Activated CD4-positive, alpha-beta memory T cell treated with anti-CD3 and anti-CD28 coated beads for 36 hours (primary cell): ENCODE results near the gene GTPBP1. TPM values are rescaled to one million over a fixed set of nuclear protein-coding genes. Genes with fewer than 3 reads are reported as not detected.

Experiments
- CTCF ChIA-PET: fragments of 350-600 bp; sonication (Branson Sonifier 250); formaldehyde crosslinking; loops from one replicate; lab custom pipeline; 2021; ENCODE audit warnings: antibody characterized with exemption, inconsistent platforms; lab: Charles Lee
- POLR2A ChIA-PET: fragments of 350-600 bp; sonication (Branson Sonifier 250); formaldehyde crosslinking; loops from one replicate; lab custom pipeline; 2021; ENCODE audit warnings: antibody characterized with exemption; lab: Charles Lee
- DNase-seq: peaks from one replicate; pipeline ENCODE4 v3.0.0-alpha.2; 2020
- H3K27ac Mint-ChIP-seq: one replicate; pipeline ENCODE4 v1.8.0; 2021; ENCODE audit warnings: mixed read lengths
- H3K27me3 Mint-ChIP-seq: one replicate; pipeline ENCODE4 v1.8.0; 2021; ENCODE audit warnings: mixed read lengths
- H3K36me3 Mint-ChIP-seq: one replicate; pipeline ENCODE4 v1.8.0; 2021; ENCODE audit warnings: mixed read lengths
- H3K4me1 Mint-ChIP-seq: one replicate; pipeline ENCODE4 v1.8.0; 2021; ENCODE audit warnings: low read depth, mixed read lengths
- H3K4me3 Mint-ChIP-seq: one replicate; pipeline ENCODE4 v1.8.0; 2021; ENCODE audit warnings: mild to moderate bottlenecking, mixed read lengths
- H3K9me3 Mint-ChIP-seq: one replicate; pipeline ENCODE4 v1.8.0; 2021; ENCODE audit warnings: mixed read lengths
- intact Hi-C: fragments of 100-400 bp; cut with micrococcal nuclease; formaldehyde crosslinking; loops from one replicate; pipeline ENCODE4 v1.15.1; 2023
- total RNA-seq, 2 experiments: library from RNA; stranded (reverse); gene quantifications; one replicate each; pipeline ENCODE4 v1.2.3, GENCODE V29; 2021

The GTPBP1 gene
- total RNA-seq, 2 experiments from 2014 or later: 95.4 to 98.1 TPM

DNA sequence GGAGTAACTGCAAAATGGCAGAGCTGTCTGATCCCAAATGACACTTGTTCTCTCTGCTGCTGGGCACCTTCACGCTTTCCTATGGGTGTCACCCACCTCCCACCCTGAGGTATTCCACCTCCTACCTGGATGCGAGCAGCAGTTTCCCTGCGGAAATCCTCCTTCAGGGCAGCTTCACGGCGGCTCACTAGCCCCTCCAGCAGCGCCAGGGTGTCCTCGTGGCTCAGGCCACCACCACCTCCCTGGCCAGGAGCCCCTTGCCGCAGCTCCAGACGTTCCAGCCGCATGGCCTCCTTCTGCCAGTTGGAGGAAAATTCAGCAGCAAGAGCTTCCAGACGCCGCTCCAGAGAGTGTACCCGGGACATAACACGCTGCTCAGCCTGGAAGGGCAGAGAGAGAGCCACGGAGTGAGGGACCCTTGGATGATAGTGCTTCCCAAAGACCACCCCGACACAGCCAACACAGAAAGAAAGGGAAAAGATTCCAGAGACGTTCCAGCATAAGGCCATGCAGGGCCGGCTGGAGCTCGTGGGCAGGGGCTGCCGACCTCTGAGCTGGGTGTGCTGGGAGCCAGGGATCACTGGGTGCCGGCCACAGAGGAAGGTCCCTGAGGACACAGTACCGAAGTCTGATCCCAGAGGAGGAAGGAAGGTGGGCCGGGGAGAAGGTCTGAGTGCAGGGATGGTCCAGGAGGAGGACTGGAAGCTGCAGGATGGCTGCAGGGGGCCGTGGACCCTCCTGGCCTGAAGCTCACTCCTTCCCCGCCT, 36.6 kb downstream of the GTPBP1 start:
- intact Hi-C loops: no loop called here
- POLR2A ChIA-PET: interaction anchor here (0.6 to 2.7 kb wide), 3 partner anchors 8 to 12 kb away, joined by 3 to 11 read pairs (median 7); no protein-coding TSS in a partner anchor
- H3K36me3 Mint-ChIP-seq: peaks cover 73% of the 10 kb centered on the region

DNA sequence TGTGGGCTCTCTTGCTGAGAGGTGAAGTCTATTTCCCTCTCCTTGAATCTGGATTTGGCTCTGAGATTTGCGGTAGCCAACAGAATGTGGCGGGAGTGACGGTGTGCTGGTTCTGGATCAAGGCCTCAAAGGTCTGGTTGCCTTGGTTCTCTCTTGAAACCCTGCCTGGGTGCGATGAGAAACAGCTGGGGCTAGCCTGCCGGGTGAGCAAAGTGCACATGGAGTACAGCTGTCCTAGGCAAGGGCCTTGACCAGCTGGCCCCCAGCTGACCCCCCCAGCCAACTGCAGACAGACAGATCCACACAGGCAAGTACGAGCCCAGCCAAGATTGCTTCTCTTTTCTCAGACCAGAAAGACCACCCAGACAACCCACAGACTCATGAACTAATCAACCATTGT, 39.2 kb downstream of the GTPBP1 start:
- no peak for DNase-seq
- Mint-ChIP-seq H3K27ac (peak overlapping the region; percentile 54), H3K36me3 (peaks cover 66% of the 10 kb centered on the region), H3K9me3 (no peaks in the 10 kb centered on the region), H3K4me1 (peaks cover 9% of the 10 kb centered on the region), H3K4me3 (no peak overlapping the region), H3K27me3 (no peaks in the 10 kb centered on the region)
- intact Hi-C loops: no loop called here
- ChIA-PET POLR2A (no interaction called here), CTCF (interaction anchor here (1.8 kb wide), 1 partner anchor 21 kb away, joined by 5 read pairs; no protein-coding TSS in a partner anchor)

More for the DNA sequence above, 36.6 kb downstream of the GTPBP1 start:
- H3K4me1 Mint-ChIP-seq: peaks cover 18% of the 10 kb centered on the region
- H3K9me3 Mint-ChIP-seq: no peaks in the 10 kb centered on the region
- no peak for DNase-seq
- H3K27me3 Mint-ChIP-seq: no peaks in the 10 kb centered on the region
- CTCF ChIA-PET: interaction anchor here (1.5 to 2.2 kb wide), 3 partner anchors 8 to 17 kb away, joined by 9 to 14 read pairs (median 11); no protein-coding TSS in a partner anchor
- H3K27ac Mint-ChIP-seq: no peak overlapping the region
- H3K4me3 Mint-ChIP-seq: no peak overlapping the region

DNA sequence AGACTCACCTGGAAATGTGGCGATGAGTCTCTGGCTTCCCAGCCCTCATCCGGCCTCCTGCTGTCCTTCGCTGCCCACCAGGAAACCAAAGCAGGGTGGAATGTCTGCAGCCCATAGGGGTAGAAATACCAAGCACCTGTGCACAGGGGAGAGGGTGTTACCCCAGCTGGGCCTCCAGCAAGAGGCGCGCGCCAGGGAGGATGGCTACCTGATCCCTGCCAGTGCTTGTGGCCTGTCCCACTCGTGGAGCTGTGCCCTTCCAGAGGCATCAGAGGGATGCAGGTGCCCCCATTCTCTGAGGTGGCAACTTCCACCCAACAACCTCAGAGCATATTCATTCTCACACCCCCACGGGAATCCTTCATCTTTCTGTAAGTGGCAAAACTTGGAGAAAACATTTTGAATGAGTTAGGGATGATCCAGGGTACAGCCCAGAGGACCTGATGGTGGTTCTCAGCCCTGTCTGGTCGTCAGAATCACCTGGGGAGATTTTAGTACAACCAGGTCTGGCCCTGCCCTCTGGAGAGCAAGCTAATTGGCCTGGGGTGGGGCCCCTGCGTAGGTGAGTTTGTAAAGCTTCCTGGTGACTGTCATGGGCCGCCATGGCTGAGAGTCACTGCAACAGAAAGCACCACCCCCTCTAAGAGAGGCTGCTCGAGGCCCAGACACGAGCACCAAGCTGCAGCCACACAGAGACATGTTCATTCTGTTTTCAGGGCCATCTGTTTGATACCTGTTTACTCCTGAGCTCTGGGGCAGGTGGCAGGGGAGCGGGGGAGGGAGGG, 40.1 kb downstream of the GTPBP1 start:
- POLR2A ChIA-PET: no interaction called here
- no peaks in the 10 kb centered on the region for H3K9me3 Mint-ChIP-seq
- peaks cover 16% of the 10 kb centered on the region for H3K4me1 Mint-ChIP-seq
- CTCF ChIA-PET: interaction anchor here (0.9 to 1.8 kb wide), 3 partner anchors 12 to 21 kb away, joined by 4 to 9 read pairs (median 5); no protein-coding TSS in a partner anchor
- intact Hi-C loops: no loop called here
- peak overlapping the region; percentile 54 for H3K27ac Mint-ChIP-seq
- DNase-seq: no peak
- no peaks in the 10 kb centered on the region for H3K27me3 Mint-ChIP-seq
- H3K36me3 Mint-ChIP-seq: peaks cover 67% of the 10 kb centered on the region
- H3K4me3 Mint-ChIP-seq: no peak overlapping the region

DNA sequence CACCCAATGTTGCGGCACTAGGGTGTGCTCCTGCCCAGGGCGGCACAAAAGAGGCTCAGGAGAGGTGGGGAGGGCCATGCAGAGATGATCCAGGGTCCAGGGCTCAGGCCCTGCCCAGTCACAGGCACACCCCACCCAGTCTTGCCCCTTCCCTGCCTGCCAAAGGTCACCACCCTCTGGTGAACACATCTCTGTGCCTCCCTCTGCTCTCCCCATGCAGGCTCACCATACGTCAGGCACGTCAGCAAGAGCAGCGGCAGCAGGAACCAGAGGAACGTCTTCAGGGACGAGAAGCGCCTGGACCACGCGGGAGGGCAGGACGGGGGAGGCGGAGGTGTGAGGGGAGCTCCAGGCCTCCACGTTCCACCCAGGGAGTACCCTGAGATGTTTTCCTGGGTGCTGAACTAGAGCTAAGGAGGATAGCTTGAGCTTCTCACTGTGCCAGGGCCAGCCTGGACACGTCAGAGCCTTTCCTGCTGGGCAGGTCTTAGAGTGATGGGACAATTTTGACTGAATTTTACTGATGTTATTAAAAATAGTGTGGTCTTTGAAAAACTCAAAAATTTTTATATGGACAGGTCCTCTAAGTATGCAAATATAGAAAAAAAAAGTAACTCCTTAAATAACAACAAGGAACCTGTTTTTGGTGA, 42.9 kb downstream of the GTPBP1 start:
- no peak for DNase-seq
- H3K27me3 Mint-ChIP-seq: no peaks in the 10 kb centered on the region
- ChIA-PET CTCF (interaction anchor here (0.6 to 4.2 kb wide), 4 partner anchors 14 to 442 kb away, joined by 3 to 28 read pairs (median 3); no protein-coding TSS in a partner anchor), POLR2A (interaction anchor here (1.1 kb wide), 1 partner anchor 19 kb away, joined by 3 read pairs; no protein-coding TSS in a partner anchor)
- H3K4me1 Mint-ChIP-seq: peaks cover 37% of the 10 kb centered on the region
- H3K9me3 Mint-ChIP-seq: no peaks in the 10 kb centered on the region
- H3K36me3 Mint-ChIP-seq: peaks cover 64% of the 10 kb centered on the region
- H3K4me3 Mint-ChIP-seq: no peak overlapping the region
- intact Hi-C loops: no loop called here
- H3K27ac Mint-ChIP-seq: peak overlapping the region; percentile 67

- peaks cover 39% of the 10 kb centered on the region for H3K4me1 Mint-ChIP-seq
- no peaks in the 10 kb centered on the region for H3K27me3 Mint-ChIP-seq
- no peaks in the 10 kb centered on the region for H3K9me3 Mint-ChIP-seq
- ChIA-PET POLR2A (interaction anchor here (3.1 kb wide), 1 partner anchor 16 kb away, joined by 17 read pairs; no protein-coding TSS in a partner anchor), CTCF (interaction anchor here (0.7 to 4.2 kb wide), 4 partner anchors 13 to 69 kb away, joined by 3 to 28 read pairs (median 6); partner anchors contain the start of gene TOMM22)
- intact Hi-C loops: loop anchor here (10.0 kb wide), 4 partner anchors 235 to 785 kb away; partner anchors contain the start of genes APOBEC3B, APOBEC3H, RPL3 and RPS19BP1
- DNase-seq: no peak
- peak overlapping the region; percentile 69 for H3K27ac Mint-ChIP-seq
- H3K4me3 Mint-ChIP-seq: no peak overlapping the region
- H3K36me3 Mint-ChIP-seq: peaks cover 66% of the 10 kb centered on the region
Measured at GRCh38 chr22:38750104-38750503, 44.4 kb downstream of the GTPBP1 start.

DNA sequence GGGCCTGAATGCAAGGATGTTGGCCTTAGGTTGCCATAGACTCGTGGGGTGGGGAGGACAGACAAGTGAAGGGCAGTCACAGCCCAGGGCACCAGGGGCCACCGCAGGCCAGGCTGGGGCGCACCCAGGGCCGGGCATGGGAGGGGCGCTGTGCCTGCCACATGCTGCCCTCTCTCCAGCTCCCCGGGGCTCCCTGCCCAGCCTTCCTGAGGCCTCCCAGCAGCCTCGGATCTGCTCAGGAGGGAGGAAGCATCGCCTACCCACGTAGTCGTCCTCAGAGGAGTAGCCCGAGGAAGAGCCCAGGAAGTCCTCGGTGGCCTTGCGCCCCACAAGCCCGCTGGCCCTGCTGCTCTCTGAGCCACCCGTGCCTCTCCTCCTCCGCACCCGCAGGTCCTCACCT, 44.9 kb downstream of the GTPBP1 start:
- no peak overlapping the region for H3K4me3 Mint-ChIP-seq
- intact Hi-C loops: loop anchor here (10.0 kb wide), 4 partner anchors 234 to 784 kb away; partner anchors contain the start of genes APOBEC3B, APOBEC3H, RPL3 and RPS19BP1
- H3K36me3 Mint-ChIP-seq: peaks cover 62% of the 10 kb centered on the region

DNA sequence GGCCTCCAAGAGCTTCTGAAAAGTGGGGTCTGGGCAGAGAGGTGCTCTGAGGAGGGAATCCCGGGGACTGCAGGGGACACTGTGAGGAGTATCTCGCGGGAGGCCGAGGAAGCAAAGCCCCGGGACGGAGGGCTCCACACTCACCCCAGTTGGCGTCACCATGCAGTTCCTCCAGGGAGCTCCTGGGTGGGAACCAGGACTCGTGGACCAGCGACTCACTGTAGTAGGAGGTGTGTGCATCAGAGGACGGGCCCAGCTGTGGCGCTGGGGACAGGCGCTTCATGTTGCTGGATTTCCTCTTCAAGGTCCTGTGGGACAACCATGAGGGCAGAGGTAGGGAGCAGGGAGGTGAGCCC, 45.3 kb downstream of the GTPBP1 start:
- peaks cover 37% of the 10 kb centered on the region for H3K4me1 Mint-ChIP-seq
- CTCF ChIA-PET: interaction anchor here (0.5 to 4.2 kb wide), 7 partner anchors 14 to 674 kb away, joined by 3 to 28 read pairs (median 4); no protein-coding TSS in a partner anchor
- H3K9me3 Mint-ChIP-seq: no peaks in the 10 kb centered on the region
- H3K27ac Mint-ChIP-seq: peak overlapping the region; percentile 88
- peak overlapping the region; percentile 88 for H3K4me3 Mint-ChIP-seq
- POLR2A ChIA-PET: interaction anchor here (1.0 to 3.1 kb wide), 9 partner anchors 8 to 69 kb away, joined by 3 to 17 read pairs (median 5); partner anchors contain the start of genes DNAL4, GTPBP1 and TOMM22
- intact Hi-C loops: loop anchor here (10.0 kb wide), 4 partner anchors 234 to 784 kb away; partner anchors contain the start of genes APOBEC3B, APOBEC3H, RPL3 and RPS19BP1
- no peaks in the 10 kb centered on the region for H3K27me3 Mint-ChIP-seq
- peaks cover 58% of the 10 kb centered on the region for H3K36me3 Mint-ChIP-seq
- DNase-seq: no peak

More for the DNA sequence above, 44.9 kb downstream of the GTPBP1 start:
- peaks cover 37% of the 10 kb centered on the region for H3K4me1 Mint-ChIP-seq
- no peak for DNase-seq
- CTCF ChIA-PET: interaction anchor here (0.7 to 4.2 kb wide), 5 partner anchors 13 to 69 kb away, joined by 3 to 28 read pairs (median 7); partner anchors contain the start of gene TOMM22
- POLR2A ChIA-PET: interaction anchor here (1.0 to 3.1 kb wide), 7 partner anchors 8 to 44 kb away, joined by 3 to 17 read pairs (median 7); partner anchors contain the start of genes DNAL4 and GTPBP1
- peak overlapping the region; percentile 88 for H3K27ac Mint-ChIP-seq
- no peaks in the 10 kb centered on the region for H3K9me3 Mint-ChIP-seq
- no peaks in the 10 kb centered on the region for H3K27me3 Mint-ChIP-seq

DNA sequence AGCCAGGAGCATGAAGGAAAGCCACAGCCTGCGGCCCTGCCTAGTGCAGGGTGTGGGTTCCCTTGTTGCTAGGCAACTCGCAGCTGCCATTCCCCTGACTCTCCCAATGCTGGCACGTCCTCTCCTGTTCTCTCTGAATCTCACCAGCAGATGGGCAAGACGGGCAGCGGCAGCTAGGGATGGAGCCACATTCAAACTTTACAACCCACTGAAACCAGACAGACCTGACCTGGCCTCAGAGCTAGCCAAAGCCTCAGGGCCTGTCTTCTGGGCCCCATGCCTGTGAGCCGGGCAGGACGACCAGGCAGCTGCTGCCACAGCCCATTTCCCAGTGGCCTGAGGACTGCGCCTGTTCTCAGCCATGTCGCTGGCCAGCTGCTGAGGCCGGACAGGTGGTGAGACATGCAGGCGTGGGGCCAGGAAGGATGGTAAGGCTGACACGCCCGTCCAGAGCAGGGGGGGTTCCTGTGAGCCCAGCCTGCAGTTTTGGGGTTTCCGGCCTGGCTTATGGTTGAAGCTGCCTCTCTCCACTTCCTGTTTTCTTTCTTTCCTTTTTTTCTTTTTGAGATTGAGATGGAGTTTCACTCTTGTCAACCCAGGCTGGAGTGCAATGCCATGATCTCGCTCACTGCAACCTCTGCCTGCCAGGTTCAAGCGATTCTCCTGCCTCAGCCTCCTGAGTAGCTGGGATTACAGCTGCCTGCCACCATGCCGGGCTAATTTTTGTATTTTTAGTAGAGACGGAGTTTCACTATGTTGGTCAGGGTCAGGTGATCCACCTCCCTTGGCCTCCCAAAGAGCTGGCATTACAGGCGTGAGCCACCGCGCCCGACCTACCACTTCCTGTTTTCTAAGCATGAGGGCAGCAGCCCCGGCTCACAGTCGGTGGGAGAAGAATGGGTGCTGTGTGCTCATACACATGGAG, 45.9 kb downstream of the GTPBP1 start:
- H3K4me1 Mint-ChIP-seq: peaks cover 40% of the 10 kb centered on the region
- no peaks in the 10 kb centered on the region for H3K9me3 Mint-ChIP-seq
- H3K27me3 Mint-ChIP-seq: no peaks in the 10 kb centered on the region
- peak overlapping the region; percentile 88 for H3K27ac Mint-ChIP-seq
- CTCF ChIA-PET: interaction anchor here (0.5 to 4.2 kb wide), 10 partner anchors 14 to 674 kb away, joined by 3 to 28 read pairs (median 4); no protein-coding TSS in a partner anchor
- peak; percentile 85 for DNase-seq
- H3K36me3 Mint-ChIP-seq: peaks cover 57% of the 10 kb centered on the region
- peak overlapping the region; percentile 88 for H3K4me3 Mint-ChIP-seq
- POLR2A ChIA-PET: interaction anchor here (1.0 to 3.1 kb wide), 11 partner anchors 9 to 70 kb away, joined by 3 to 17 read pairs (median 7); partner anchors contain the start of genes DNAL4, GTPBP1 and TOMM22
- intact Hi-C loops: loop anchor here (10.0 kb wide), 4 partner anchors 233 to 783 kb away; partner anchors contain the start of genes APOBEC3B, APOBEC3H, RPL3 and RPS19BP1

DNA sequence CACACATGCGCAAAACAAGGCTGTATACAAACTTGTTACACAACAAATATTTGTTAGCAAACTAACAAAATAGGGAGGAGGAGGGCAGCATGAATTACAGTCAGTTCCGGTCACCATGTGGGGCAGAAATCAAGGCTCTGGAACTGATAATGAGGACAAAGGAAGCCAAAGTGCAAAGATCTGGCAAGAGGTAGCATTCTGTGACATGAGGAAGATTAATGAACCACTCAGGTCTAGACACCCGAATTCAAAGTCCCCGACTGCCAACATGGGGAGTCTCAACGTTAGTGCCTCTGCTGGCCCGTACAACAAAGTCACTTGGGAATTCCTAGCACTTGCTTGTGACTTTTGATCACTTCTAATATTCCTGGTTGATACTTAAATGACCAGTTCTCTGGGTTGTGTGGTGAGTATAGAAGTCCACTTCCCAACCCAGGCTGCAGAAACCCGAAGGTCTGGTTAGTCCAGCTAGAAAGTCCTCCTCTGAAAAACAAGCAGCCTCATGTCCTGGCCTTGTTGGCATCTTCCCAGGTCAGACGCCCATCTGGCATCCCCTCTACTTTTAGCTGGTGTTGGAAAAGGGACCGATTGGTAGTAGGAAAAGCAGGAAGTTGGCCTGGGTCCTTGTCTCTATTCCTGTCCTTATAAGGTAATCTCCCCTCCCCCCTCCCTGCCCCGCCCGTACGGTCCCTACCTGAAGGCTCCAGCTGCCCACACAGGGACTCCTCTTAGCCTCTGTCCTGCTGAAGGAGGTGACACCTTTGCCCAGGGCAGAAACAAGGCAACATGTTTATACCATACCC, 48.4 kb downstream of the GTPBP1 start:
- peak; percentile 59 for DNase-seq
- peaks cover 63% of the 10 kb centered on the region for H3K4me1 Mint-ChIP-seq

More for the DNA sequence above, 48.4 kb downstream of the GTPBP1 start:
- H3K27ac Mint-ChIP-seq: peak overlapping the region; percentile 88
- POLR2A ChIA-PET: interaction anchor here (0.6 to 1.3 kb wide), 7 partner anchors 12 to 553 kb away, joined by 3 to 7 read pairs (median 4); partner anchors contain the start of gene GTPBP1
- peaks cover 50% of the 10 kb centered on the region for H3K36me3 Mint-ChIP-seq
- CTCF ChIA-PET: interaction anchor here (0.7 to 4.7 kb wide), 5 partner anchors 12 to 141 kb away, joined by 3 to 18 read pairs (median 6); partner anchors contain the start of gene NPTXR
- no peaks in the 10 kb centered on the region for H3K27me3 Mint-ChIP-seq
- intact Hi-C loops: loop anchor here (1.0 to 10.0 kb wide), 8 partner anchors 17 to 781 kb away; partner anchors contain the start of genes APOBEC3B, APOBEC3H, DNAL4 and GTPBP1
- no peaks in the 10 kb centered on the region for H3K9me3 Mint-ChIP-seq
- H3K4me3 Mint-ChIP-seq: peak overlapping the region; percentile 88
